Psoas muscle (tissue), 8 donors: ENCODE measurements around the gene LMAN1L. TPM values are rescaled to one million over a fixed set of nuclear protein-coding genes. Genes with fewer than 3 reads are reported as not detected.

Experiments used
- ATAC-seq, 4 donors: fragments of 200-7000 bp; cut with Tn5 transposase; one replicate each; pipeline ENCODE4 v1.9.1; 2020; ENCODE audit warnings: moderate library complexity in 3 of 4, mild to moderate bottlenecking in 2 of 4
- DNase-seq, 2 donors: peaks; one replicate each; pipeline ENCODE4 v3.0.0-alpha.2; 2020
- H3K27ac ChIP-seq: fragments of 200-600 bp; one replicate; pipeline ENCODE4 v1.8.0; 2022
- H3K27me3 ChIP-seq, 3 donors: fragments of 200-600 bp in 1 of 3; one replicate each; pipeline versions ENCODE4 v1.6.1 to v1.8.0; 2013 to 2022; ENCODE audit warnings: low read length in 2 of 3, mild to moderate bottlenecking in 2 of 3, moderate library complexity in 1 of 3; ENCODE audit not compliant: insufficient read depth in 3 of 3
- H3K36me3 ChIP-seq, 2 donors: fragments of 200-600 bp in 1 of 2; one replicate each; pipeline versions ENCODE4 v1.6.1 to v1.8.0; 2013 to 2022; ENCODE audit warnings: low read depth in 1 of 2, mild to moderate bottlenecking in 1 of 2, moderate library complexity in 1 of 2; ENCODE audit not compliant: insufficient read depth in 1 of 2
- H3K4me1 ChIP-seq: fragments of 200-600 bp; one replicate; pipeline ENCODE4 v1.8.0; 2022
- H3K4me3 ChIP-seq: fragments of 200-600 bp; one replicate; pipeline ENCODE4 v1.8.0; 2022; ENCODE audit warnings: mild to moderate bottlenecking
- H3K9me3 ChIP-seq: fragments of 200-600 bp; one replicate; pipeline ENCODE4 v1.8.0; 2022
- whole genome bisulfite sequencing, 3 donors: extraction: QIAGEN DNeasy Blood & Tissue Kit; methylation state at CpG; one replicate each; pipeline versions ENCODE4 v1.1.6 to v1.1.7; 2013; 5-methylcytosine and 5-hydroxymethylcytosine counted together
- intact Hi-C, 2 donors: fragments of 100-400 bp; cut with DNase I; formaldehyde crosslinking; loops; one replicate each; pipeline versions ENCODE4 v1.11.0 to v1.14.2; 2022
- polyA plus RNA-seq, 3 donors: library from polyadenylated mRNA; stranded (reverse); fragments of 200-250 nt; gene quantifications; one replicate each; pipeline ENCODE4 v1.2.3, GENCODE V29; 2013
- total RNA-seq, 4 donors: library from RNA; stranded (reverse); fragmentation: NEBNext Ultra II Directional in 2 of 4; extraction: Animal tissue kit (Norgen Biotek cat#: 25700) in 2 of 4; gene quantifications; one replicate each; pipeline versions ENCODE4 v1.2.1 to v1.2.4, GENCODE V29; 2021 to 2023
- TF ChIP-seq, protein P1 (sequence below): fragments of 200-600 bp; IDR thresholded peaks from one replicate; pipeline ENCODE4 v1.8.0; 2022; ENCODE audit warnings: antibody characterized with exemption
- donor health status: healthy with polysubstance abuse.
- donor health status: DM: no; HTN: no; CAD: no; lungs with moderate emphysema.
- donor health status: Bipolar disorder and iron deficiency.
- donor health status: healthy.
- donor health status: DM: yes; HTN: yes; CAD: no.
- donor health status: DM: no; HTN: no; CAD: no.
- donor health status: DM: no; HTN: no; CAD: no.
- donor health status: DM: yes; HTN: yes; CAD: no.

The LMAN1L gene
- total and polyA plus RNA-seq, 7 donors = 0.36 to 0.66 TPM; not detected in 5

DNA sequence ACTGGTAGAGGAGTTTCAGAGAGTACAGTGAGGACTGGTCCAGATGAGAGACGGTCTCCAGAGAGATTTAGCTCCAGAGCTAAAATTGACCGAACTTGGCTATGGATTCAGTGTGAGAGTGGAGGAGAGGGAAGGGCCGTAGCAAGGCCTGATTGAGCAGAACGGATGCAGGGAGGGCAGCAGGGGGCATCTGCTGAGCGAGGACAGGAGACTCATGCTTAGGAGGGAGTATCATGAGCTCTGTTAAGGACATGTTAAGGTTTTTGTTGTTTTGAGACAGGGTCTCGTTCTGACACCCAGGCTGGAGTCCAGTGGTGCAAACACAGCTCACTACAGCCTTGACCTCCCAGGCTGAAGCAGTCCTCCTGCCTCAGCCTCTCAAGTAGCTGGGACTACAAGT lies 7.7 kb upstream of the LMAN1L start:
- Histone ChIP-seq H3K27ac (no peak overlapping the region), H3K4me3 (no peak overlapping the region), H3K36me3 (peaks cover 4 to 41% of the 10 kb centered on the region in 2 donors), H3K9me3 (no peaks in the 10 kb centered on the region), H3K27me3 (no peaks in the 10 kb centered on the region), H3K4me1 (peaks cover 7% of the 10 kb centered on the region)
- WGBS, 3 donors = 54 to 66% (median 59%) methylated on average over 6 of the region's 6 CpGs
- DNase-seq = no peak
- TF ChIP-seq, protein P1, sequence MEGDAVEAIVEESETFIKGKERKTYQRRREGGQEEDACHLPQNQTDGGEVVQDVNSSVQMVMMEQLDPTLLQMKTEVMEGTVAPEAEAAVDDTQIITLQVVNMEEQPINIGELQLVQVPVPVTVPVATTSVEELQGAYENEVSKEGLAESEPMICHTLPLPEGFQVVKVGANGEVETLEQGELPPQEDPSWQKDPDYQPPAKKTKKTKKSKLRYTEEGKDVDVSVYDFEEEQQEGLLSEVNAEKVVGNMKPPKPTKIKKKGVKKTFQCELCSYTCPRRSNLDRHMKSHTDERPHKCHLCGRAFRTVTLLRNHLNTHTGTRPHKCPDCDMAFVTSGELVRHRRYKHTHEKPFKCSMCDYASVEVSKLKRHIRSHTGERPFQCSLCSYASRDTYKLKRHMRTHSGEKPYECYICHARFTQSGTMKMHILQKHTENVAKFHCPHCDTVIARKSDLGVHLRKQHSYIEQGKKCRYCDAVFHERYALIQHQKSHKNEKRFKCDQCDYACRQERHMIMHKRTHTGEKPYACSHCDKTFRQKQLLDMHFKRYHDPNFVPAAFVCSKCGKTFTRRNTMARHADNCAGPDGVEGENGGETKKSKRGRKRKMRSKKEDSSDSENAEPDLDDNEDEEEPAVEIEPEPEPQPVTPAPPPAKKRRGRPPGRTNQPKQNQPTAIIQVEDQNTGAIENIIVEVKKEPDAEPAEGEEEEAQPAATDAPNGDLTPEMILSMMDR = no peak
- intact Hi-C loops = no loop called here
- ATAC-seq = no peak

DNA sequence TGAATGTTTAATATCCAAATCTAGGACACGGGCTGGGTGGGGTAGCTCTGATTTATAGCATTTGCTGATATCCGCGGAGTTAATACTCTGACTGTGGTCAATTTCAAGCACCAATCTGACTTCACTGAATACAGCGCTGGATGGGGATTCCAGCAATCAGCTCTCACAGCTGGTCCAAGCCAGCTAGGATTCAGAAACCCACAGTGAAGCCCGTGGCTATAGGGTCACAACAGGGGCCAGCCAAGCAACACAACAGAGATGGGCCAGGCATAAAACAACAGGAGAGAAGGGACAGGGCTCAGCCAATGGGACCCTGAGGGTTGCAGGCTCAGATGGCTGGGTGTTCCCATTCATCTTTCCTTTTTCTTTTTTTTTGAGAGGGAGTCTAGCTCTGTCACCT lies 5.4 kb upstream of the LMAN1L start:
- peak in 2 of 4 donors; percentile 16 to 22 for ATAC-seq
- TF ChIP-seq, protein P1 = no peak
- Histone ChIP-seq H3K27me3 (no peaks in the 10 kb centered on the region), H3K36me3 (peaks cover 4 to 23% of the 10 kb centered on the region in 2 donors), H3K4me1 (peaks cover 4% of the 10 kb centered on the region), H3K4me3 (no peak overlapping the region), H3K27ac (no peak overlapping the region), H3K9me3 (no peaks in the 10 kb centered on the region)
- WGBS, 3 donors = 48 to 58% (median 58%) methylated on average over 5 of the region's 5 CpGs
- DNase-seq = no peak
- intact Hi-C loops = no loop called here

DNA sequence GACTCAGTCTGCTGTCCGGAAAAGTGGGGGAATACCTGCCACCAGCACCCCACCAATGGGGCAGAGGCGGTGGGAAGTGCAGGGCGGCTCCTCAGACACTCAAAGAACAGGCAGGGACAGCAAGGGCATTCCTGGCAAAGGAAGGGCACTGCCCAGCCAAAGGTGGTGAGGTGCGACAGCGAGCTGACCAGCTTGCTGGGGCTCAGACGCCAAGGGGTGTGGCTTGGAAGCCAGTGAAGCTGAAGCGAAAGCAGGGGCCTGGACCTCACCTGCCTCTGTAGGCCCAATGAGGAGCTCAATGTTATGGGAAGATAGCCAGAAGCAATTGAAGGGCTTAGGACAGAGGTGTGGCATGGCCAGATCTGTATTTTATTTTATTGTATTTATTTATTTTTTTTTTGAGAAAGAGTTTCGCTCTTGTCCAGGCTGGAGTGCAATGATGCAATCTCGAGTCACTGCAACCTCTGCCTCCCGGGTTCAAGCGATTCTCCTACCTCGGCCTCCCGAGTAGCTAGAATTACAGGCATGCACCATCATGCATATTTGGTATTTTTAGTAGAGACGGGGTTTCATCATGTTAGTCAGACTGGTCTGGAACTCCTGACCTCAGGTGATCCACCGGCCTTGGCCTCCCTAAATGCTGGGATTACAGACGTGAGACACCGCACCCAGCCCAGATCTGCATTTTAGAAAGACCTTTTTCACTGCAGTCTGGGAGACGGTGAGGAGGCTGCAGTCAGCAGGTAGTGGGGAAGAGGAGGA lies 4.4 kb upstream of the LMAN1L start:
- Histone ChIP-seq H3K4me1 (peaks cover 4% of the 10 kb centered on the region), H3K27ac (no peak overlapping the region), H3K27me3 (no peaks in the 10 kb centered on the region), H3K36me3 (peaks cover 4 to 13% of the 10 kb centered on the region in 2 donors), H3K9me3 (no peaks in the 10 kb centered on the region), H3K4me3 (no peak overlapping the region)
- intact Hi-C loops = no loop called here
- DNase-seq (no peak), ATAC-seq (peak; percentile 38 to 54 (median 54))
- WGBS, 3 donors = 53 to 67% (median 57%) methylated on average over 18 of the region's 18 CpGs
- TF ChIP-seq, protein P1 = no peak

DNA sequence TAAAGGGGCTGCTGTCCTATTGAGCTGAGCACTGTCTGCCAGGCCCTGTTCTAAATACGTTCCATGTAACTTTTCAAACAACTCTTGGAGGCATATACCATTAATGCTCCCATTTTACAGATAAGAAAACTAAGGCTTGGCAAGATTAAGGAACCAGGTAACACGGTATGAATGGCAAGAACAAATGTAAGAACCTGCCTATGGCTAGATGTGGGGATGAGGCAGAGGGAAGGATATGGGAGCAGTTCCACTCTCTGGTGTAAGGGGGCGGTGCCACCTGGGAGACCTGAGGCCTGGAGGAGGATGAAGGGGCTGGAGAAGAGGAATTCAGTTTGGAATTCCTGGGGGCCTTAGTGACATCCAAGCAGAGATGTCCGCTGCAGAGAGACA lies 3.8 kb upstream of the LMAN1L start:
- Histone ChIP-seq H3K36me3 (peaks cover 0 to 8% of the 10 kb centered on the region in 2 donors), H3K27ac (no peak overlapping the region), H3K27me3 (no peaks in the 10 kb centered on the region), H3K4me3 (no peak overlapping the region), H3K4me1 (peaks cover 4% of the 10 kb centered on the region), H3K9me3 (no peaks in the 10 kb centered on the region)
- TF ChIP-seq, protein P1 = no peak
- intact Hi-C loops = no loop called here
- no peak for ATAC-seq
- 68 to 71% (median 71%) methylated on average over 4 of the region's 4 CpGs for WGBS, 3 donors
- DNase-seq = no peak

DNA sequence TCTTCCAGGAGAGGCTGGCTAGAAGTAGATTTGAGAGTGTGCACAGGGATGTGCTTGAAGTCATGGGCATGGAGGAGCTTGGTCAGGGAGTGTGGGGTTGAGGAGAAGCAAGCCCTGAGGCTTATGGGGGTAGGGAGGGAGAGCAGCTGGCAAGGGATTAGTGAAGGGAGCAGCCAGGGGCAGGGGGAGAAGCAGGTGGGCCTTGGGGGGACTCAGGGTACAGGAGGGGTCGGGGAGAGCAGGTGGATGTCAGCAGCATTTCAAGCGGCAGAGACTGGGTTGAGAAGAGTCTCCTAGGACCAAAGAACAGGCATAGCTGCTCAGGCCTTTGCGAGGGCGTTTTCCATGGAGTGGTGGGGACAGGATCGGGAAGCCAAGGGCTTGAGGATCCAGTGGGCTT lies 3.4 kb upstream of the LMAN1L start:
- H3K36me3 ChIP-seq = peaks cover 0 to 4% of the 10 kb centered on the region in 2 donors
- no peaks in the 10 kb centered on the region for H3K27me3 ChIP-seq
- H3K9me3 ChIP-seq = no peaks in the 10 kb centered on the region
- DNase-seq = no peak
- TF ChIP-seq, protein P1 = no peak
- peaks cover 4% of the 10 kb centered on the region for H3K4me1 ChIP-seq
- H3K27ac ChIP-seq = no peak overlapping the region
- WGBS, 3 donors = 51 to 65% (median 52%) methylated on average over 5 of the region's 5 CpGs
- no peak for ATAC-seq
- intact Hi-C loops = no loop called here
- no peak overlapping the region for H3K4me3 ChIP-seq
